ENCODE results near the gene ABCA5.
"Not testable (repeated sequence)": the region's sequence is repeated elsewhere in the genome, so short reads cannot be mapped to it uniquely, and the experiment has no call there.

- not testable (repeated sequence) for TF ChIP-seq CREB1 (IDR thresholded peaks at IDR 0.05; ENCODE audit: low read depth); ZZZ3 (IDR thresholded peaks at IDR 0.05; ENCODE audit: control insufficient read depth, insufficient read length, low read depth); POLR2A (IDR thresholded peaks at IDR 0.05; ENCODE audit: low read depth, low read length); JUND (IDR thresholded peaks at IDR 0.05; ENCODE audit: low read depth, low read length); SMAD1 (IDR thresholded peaks at IDR 0.05; ENCODE audit: low read depth, partially characterized antibody); CTCF (IDR thresholded peaks at IDR 0.05 in 2 of 3, conservative IDR thresholded peaks at IDR 0.05 in 1 of 3; ENCODE audit: control insufficient read depth in 2 of 3, extremely low read depth in 1 of 3, insufficient read depth in 1 of 3, low read depth in 3 of 3, low read length in 3 of 3); POLR2AphosphoS5 (IDR thresholded peaks at IDR 0.05; ENCODE audit: low read length); EZH2 (IDR thresholded peaks at IDR 0.05; ENCODE audit: borderline replicate concordance, control insufficient read depth, low read depth, low read length); FOXK2 (IDR thresholded peaks at IDR 0.05); RB1 (IDR thresholded peaks at IDR 0.05; ENCODE audit: borderline replicate concordance); CHD1 (IDR thresholded peaks at IDR 0.05; ENCODE audit: low read depth, low read length); TAF1 (IDR thresholded peaks at IDR 0.05; ENCODE audit: borderline replicate concordance, low read depth, low read length); MTA2 (IDR thresholded peaks at IDR 0.05; ENCODE audit: low read depth); NFYA (IDR thresholded peaks at IDR 0.05; ENCODE audit: borderline replicate concordance, low read depth, low read length)
These were observed 50.7 kb downstream of the ABCA5 start for GRCh38 chr17:69276279-69276678.

All from GM12878 (cell line).